ENCODE data around the gene PRR12. TPM values are rescaled to one million over a fixed set of nuclear protein-coding genes. Genes with fewer than 3 reads are reported as not detected.

Gene PRR12
- total and polyA plus RNA-seq, 2 donors (not counting 1 experiment from before 2014, with no cell fraction given), result 8.4 to 70.7 TPM

GRCh38 chr19:49596954-49597702 lies 6.1 kb downstream of the PRR12 start:
- Histone ChIP-seq H3K79me2 (ENCODE audit: control insufficient read depth, insufficient read depth, low read length) (peaks cover 95% of the 10 kb centered on the region), H4K20me1 (ENCODE audit: control insufficient read depth, insufficient read depth, low read length, poor library complexity, severe bottlenecking) (peaks cover 98% of the 10 kb centered on the region), H3K4me2 (replicated peaks; ENCODE audit: low read depth, low read length, poor library complexity, severe bottlenecking) (no peak overlapping the region), H3K9me3 (ENCODE audit: control extremely low read depth in 1 of 3, control insufficient read depth in 2 of 3, insufficient read depth in 1 of 3, low read length in 2 of 3) (no peaks in the 10 kb centered on the region), H3K4me3 (ENCODE audit: control extremely low read depth in 1 of 5, extremely low read depth in 1 of 5, insufficient read depth in 1 of 5, low read depth in 2 of 5, low read length in 4 of 5) (no peak overlapping the region), H3K9ac (ENCODE audit: low read length) (no peak overlapping the region), H3K27ac (ENCODE audit: low read length in 2 of 2) (no peak overlapping the region), H2AFZ (ENCODE audit: insufficient read depth, low read depth, low read length, poor library complexity, severe bottlenecking) (no peak overlapping the region), H3K27me3 (replicated peaks in 1 of 4; ENCODE audit: control extremely low read depth in 1 of 4, control insufficient read depth in 3 of 4, insufficient read depth in 4 of 4, low read length in 3 of 4) (no peaks in the 10 kb centered on the region), H3K36me3 (replicated peaks in 1 of 2; ENCODE audit: control extremely low read depth in 1 of 2, control insufficient read depth in 1 of 2, extremely low read depth in 1 of 2, insufficient read depth in 2 of 2, low read length in 1 of 2) (peaks cover 2 to 45% of the 10 kb centered on the region in 2 experiments), H3K4me1 (ENCODE audit: control insufficient read depth in 2 of 2, insufficient read depth in 2 of 2, low read length in 2 of 2) (peaks cover 16 to 19% of the 10 kb centered on the region in 2 donors)
- intact Hi-C loops (cut with micrococcal nuclease), result no loop called here
- 98% methylated on average over 65 of the region's 65 CpGs for WGBS (ENCODE audit: insufficient coverage)
- Mint-ChIP-seq H3K4me3 (no peak overlapping the region), H3K4me1 (peaks cover 22% of the 10 kb centered on the region), H3K27me3 (no peaks in the 10 kb centered on the region), H3K9me3 (ENCODE audit: insufficient read depth) (no peaks in the 10 kb centered on the region), H3K27ac (no peak overlapping the region)
- ChIA-PET POLR2A (interaction anchor here (0.6 kb wide), 1 partner anchor 43 kb away, joined by 8 read pairs; the partner anchor contains the start of gene RRAS), CTCF (no interaction called here)
- TF ChIP-seq CTCF (IDR thresholded peaks at IDR 0.05) (no peak), EZH2 (IDR thresholded peaks at IDR 0.05; ENCODE audit: borderline replicate concordance, insufficient read depth, low read depth, low read length, poor library complexity, severe bottlenecking) (no peak)
- DNase-seq, result no peak
- ATAC-seq (ENCODE audit: low read depth), result no peak

GRCh38 chr19:49597703-49597974 lies 6.7 kb downstream of the PRR12 start:
- Mint-ChIP-seq H3K27ac (no peak overlapping the region), H3K9me3 (ENCODE audit: insufficient read depth) (no peaks in the 10 kb centered on the region), H3K27me3 (no peaks in the 10 kb centered on the region), H3K4me1 (peaks cover 16% of the 10 kb centered on the region), H3K4me3 (no peak overlapping the region)
- 96% methylated on average over 29 of the region's 29 CpGs for WGBS (ENCODE audit: insufficient coverage)
- no peak overlapping the region for H2AFZ ChIP-seq (ENCODE audit: insufficient read depth, low read depth, low read length, poor library complexity, severe bottlenecking)
- no peak overlapping the region for H3K4me3 ChIP-seq (ENCODE audit: control extremely low read depth in 1 of 5, extremely low read depth in 1 of 5, insufficient read depth in 1 of 5, low read depth in 2 of 5, low read length in 4 of 5)
- H3K36me3 ChIP-seq (replicated peaks in 1 of 2; ENCODE audit: control extremely low read depth in 1 of 2, control insufficient read depth in 1 of 2, extremely low read depth in 1 of 2, insufficient read depth in 2 of 2, low read length in 1 of 2), result peaks cover 2 to 46% of the 10 kb centered on the region in 2 experiments
- no peak overlapping the region for H3K27ac ChIP-seq (ENCODE audit: low read length in 2 of 2)
- TF ChIP-seq EZH2 (IDR thresholded peaks at IDR 0.05; ENCODE audit: borderline replicate concordance, insufficient read depth, low read depth, low read length, poor library complexity, severe bottlenecking) (no peak), CTCF (IDR thresholded peaks at IDR 0.05) (no peak)
- peaks cover 13 to 14% of the 10 kb centered on the region in 2 donors for H3K4me1 ChIP-seq (ENCODE audit: control insufficient read depth in 2 of 2, insufficient read depth in 2 of 2, low read length in 2 of 2)
- H3K9ac ChIP-seq (ENCODE audit: low read length), result no peak overlapping the region
- ChIA-PET POLR2A (no interaction called here), CTCF (no interaction called here)
- ATAC-seq (ENCODE audit: low read depth) (no peak), DNase-seq (no peak)
- H4K20me1 ChIP-seq (ENCODE audit: control insufficient read depth, insufficient read depth, low read length, poor library complexity, severe bottlenecking), result peaks cover 98% of the 10 kb centered on the region
- intact Hi-C loops (cut with micrococcal nuclease), result no loop called here
- H3K27me3 ChIP-seq (replicated peaks in 1 of 4; ENCODE audit: control extremely low read depth in 1 of 4, control insufficient read depth in 3 of 4, insufficient read depth in 4 of 4, low read length in 3 of 4), result no peaks in the 10 kb centered on the region
- H3K79me2 ChIP-seq (ENCODE audit: control insufficient read depth, insufficient read depth, low read length), result peaks cover 95% of the 10 kb centered on the region
- H3K4me2 ChIP-seq (replicated peaks; ENCODE audit: low read depth, low read length, poor library complexity, severe bottlenecking), result no peak overlapping the region
- no peaks in the 10 kb centered on the region for H3K9me3 ChIP-seq (ENCODE audit: control extremely low read depth in 1 of 3, control insufficient read depth in 2 of 3, insufficient read depth in 1 of 3, low read length in 2 of 3)
